ENCODE measurements around the gene SLC25A21. TPM values are rescaled to one million over a fixed set of nuclear protein-coding genes. Genes with fewer than 3 reads are reported as not detected.
"Not testable (repeated sequence)": the region's sequence is repeated elsewhere in the genome, so short reads cannot be mapped to it uniquely, and the experiment has no call there.

SLC25A21 gene
- total RNA-seq, 1 donor from 2014 or later: not detected

DNA sequence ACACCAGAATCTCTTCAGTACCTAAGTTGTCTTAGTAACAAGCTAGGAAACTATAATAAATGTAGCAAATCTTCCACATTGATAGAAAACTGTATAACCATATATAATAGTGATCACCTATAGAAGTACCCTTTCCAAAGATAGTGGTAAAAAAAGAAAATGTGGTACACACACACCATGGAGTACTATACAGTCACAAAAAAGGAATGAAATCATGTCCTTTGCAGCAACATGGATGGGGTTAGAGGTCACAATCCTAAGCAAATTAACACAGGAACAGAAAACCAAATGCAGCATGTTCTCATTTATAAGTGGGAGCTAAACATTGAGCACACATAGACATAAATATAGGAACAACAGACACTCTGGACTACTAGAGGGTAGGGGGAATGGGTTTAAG is 90.5 kb downstream of the SLC25A21 start:
- H3K9me3 Mint-ChIP-seq: peaks cover 3% of the 10 kb centered on the region
- no peak overlapping the region for H3K4me3 Mint-ChIP-seq
- no peak overlapping the region for H3K27ac Mint-ChIP-seq
- no peaks in the 10 kb centered on the region for H3K36me3 Mint-ChIP-seq (ENCODE audit: low read depth)
- intact Hi-C loops (cut with micrococcal nuclease): no loop called here
- H3K27me3 Mint-ChIP-seq: no peaks in the 10 kb centered on the region
- no peaks in the 10 kb centered on the region for H3K4me1 Mint-ChIP-seq
- no peak for DNase-seq

DNA sequence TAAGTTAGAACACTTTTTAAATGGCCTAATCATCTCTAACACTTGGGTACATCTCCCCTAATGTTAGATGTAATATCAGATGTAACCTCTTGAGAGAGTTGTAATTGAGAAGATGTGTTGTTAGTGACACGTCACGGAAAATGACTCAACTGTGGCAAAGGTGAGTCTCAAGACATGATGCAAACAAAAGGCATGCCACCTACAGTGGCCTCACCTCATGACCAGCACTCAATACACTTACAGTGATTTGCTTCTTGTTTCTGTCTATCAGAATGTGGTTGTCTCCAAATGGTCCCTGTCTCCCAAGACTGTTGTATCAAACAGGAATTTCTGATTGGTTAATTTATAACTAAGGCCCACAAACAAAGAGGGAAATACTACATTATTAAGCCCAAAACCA is 91.2 kb downstream of the SLC25A21 start:
- no peak overlapping the region for H3K4me3 Mint-ChIP-seq
- H3K4me1 Mint-ChIP-seq: no peaks in the 10 kb centered on the region
- intact Hi-C loops (cut with micrococcal nuclease): no loop called here
- H3K9me3 Mint-ChIP-seq: peaks cover 3% of the 10 kb centered on the region
- H3K27ac Mint-ChIP-seq: no peak overlapping the region
- no peaks in the 10 kb centered on the region for H3K36me3 Mint-ChIP-seq (ENCODE audit: low read depth)
- no peaks in the 10 kb centered on the region for H3K27me3 Mint-ChIP-seq
- no peak for DNase-seq

DNA sequence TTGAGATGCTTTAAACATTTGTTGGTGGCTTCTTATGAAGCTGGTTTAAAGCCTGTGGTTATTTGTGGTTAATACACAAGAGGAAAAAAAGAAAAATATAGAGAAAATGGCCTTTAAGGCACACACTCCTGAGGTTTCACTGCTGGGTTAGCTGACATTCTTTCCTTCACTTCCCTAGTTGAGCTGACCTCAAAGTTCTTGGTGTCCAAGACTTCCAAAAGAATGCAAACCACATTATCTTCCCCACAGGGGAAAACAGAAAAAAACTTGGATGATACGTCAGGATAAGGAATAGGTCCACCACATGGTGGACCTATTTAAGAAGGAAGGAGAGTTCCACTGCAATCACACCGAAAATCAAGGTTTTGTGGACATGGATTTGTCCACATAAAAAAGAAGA is 94.3 kb downstream of the SLC25A21 start:
- no peaks in the 10 kb centered on the region for H3K27me3 Mint-ChIP-seq
- intact Hi-C loops (cut with micrococcal nuclease): no loop called here
- no peak for DNase-seq
- H3K36me3 Mint-ChIP-seq (ENCODE audit: low read depth): no peaks in the 10 kb centered on the region
- no peak overlapping the region for H3K27ac Mint-ChIP-seq
- no peaks in the 10 kb centered on the region for H3K4me1 Mint-ChIP-seq
- H3K4me3 Mint-ChIP-seq: no peak overlapping the region
- peaks cover 3% of the 10 kb centered on the region for H3K9me3 Mint-ChIP-seq

DNA sequence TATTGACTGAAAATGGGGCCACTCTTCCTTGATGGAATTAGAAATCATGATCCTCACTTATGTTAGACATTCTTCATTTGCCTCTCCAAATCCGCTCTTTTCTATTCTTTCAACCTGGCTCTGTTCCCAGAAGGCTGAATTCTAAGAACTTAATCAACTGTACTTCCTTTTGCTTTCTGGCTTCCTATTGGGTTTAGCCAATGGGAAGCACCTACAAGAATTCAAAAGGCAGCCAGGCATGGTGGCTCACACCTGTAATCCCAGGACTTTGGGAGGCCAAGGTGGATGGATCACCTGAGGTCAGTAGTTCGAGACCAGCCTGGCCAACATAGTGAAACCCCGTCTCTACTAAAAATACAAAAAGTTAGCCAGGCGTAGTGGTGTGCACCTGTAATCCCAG is 98.1 kb downstream of the SLC25A21 start:
- H3K36me3 Mint-ChIP-seq (ENCODE audit: low read depth); DNase-seq; H3K4me1 Mint-ChIP-seq; H3K4me3 Mint-ChIP-seq; H3K27me3 Mint-ChIP-seq; H3K9me3 Mint-ChIP-seq; intact Hi-C loops (cut with micrococcal nuclease); H3K27ac Mint-ChIP-seq: not testable (repeated sequence)

DNA sequence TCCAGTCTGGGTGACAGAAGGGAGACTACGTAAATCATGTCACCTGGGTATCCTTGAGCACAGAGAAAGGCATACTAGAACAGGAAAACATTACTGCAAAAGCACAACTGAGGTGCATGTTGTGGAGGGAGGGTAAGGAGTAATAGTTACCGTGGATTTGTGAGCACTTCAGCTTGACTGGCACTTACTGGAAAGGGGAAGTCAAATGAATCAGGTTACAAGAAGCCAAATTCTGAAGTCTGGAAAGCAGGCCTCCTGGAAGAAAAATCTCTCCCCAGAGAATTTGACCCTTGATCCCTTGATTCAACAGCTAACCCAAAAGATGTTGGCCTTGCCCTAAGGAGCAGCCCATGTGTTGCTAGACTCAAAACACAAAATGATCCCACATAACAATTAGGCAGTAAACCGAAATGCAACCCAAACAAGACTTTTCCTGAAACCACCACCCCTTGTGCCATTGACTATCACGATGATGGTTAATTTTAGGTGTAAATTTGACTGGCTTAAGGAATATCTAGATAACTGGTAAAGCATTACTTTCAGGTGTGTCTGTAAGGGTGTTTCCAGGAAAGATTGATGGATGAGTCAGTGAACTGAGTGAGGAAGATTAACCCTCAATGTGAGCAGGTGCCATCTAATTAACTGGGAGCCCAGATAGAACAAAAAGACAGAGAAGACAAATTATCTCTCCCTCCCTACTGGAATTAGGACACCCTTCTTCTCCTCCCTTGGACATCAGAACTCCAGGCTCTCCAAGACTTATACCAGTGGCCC is 108.8 kb downstream of the SLC25A21 start:
- H3K36me3 Mint-ChIP-seq (ENCODE audit: low read depth): no peaks in the 10 kb centered on the region
- H3K9me3 Mint-ChIP-seq: no peaks in the 10 kb centered on the region
- DNase-seq: no peak
- no peaks in the 10 kb centered on the region for H3K4me1 Mint-ChIP-seq
- intact Hi-C loops (cut with micrococcal nuclease): no loop called here
- H3K27me3 Mint-ChIP-seq: no peaks in the 10 kb centered on the region
- H3K4me3 Mint-ChIP-seq: no peak overlapping the region
- H3K27ac Mint-ChIP-seq: no peak overlapping the region

DNA sequence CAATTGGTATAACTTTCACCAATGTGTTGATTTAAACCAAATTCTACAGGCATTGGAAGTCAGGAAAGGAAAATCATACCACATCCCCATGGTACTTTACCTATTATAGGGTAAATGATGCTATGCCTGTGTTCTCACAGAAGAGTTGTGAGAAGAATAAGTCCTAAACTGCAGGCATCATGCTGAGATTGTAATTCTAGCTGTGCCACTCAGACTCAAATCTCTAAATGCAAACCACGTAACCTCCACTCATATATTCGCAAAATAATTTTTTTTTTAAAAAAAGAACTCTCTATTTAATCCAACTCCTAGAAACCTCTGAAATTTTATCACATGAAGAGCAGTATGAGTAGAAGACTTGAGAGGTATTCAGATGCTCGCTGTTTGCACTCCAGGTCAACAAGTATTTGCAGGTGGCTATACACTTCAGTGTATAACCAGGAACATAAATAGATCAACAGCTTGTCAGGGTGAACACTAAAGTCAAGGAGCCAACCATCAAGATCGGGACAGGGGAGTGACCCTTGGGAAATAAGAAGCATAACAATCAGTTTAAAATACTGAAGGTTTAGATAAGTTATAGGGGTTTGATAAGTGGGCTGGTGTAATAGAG is 110.1 kb downstream of the SLC25A21 start:
- Mint-ChIP-seq H3K4me1 (no peaks in the 10 kb centered on the region), H3K36me3 (ENCODE audit: low read depth) (no peaks in the 10 kb centered on the region), H3K27ac (no peak overlapping the region), H3K27me3 (no peaks in the 10 kb centered on the region), H3K4me3 (no peak overlapping the region), H3K9me3 (no peaks in the 10 kb centered on the region)
- intact Hi-C loops (cut with micrococcal nuclease): no loop called here
- no peak for DNase-seq

DNA sequence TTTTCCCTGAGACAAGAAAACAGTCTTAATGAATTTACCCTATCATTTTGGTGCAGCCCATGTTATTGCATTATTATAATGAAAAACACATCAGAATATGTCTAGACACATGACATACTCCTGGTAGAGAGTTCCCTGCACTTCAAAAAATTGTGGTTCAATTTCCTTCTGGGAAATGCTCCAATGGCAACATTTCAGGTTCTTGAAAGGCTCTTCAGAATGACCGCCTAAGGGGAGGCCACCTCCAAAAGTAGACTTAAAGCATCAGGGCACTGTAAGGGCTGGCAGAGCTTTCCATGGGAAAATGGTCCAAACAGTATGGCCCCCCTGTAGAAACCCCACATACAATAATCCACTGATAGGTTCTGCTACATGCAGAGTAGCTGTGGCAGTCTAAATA is 110.7 kb downstream of the SLC25A21 start:
- intact Hi-C loops (cut with micrococcal nuclease): no loop called here
- Mint-ChIP-seq H3K4me3 (no peak overlapping the region), H3K27ac (no peak overlapping the region), H3K4me1 (no peaks in the 10 kb centered on the region), H3K36me3 (ENCODE audit: low read depth) (no peaks in the 10 kb centered on the region), H3K27me3 (no peaks in the 10 kb centered on the region), H3K9me3 (no peaks in the 10 kb centered on the region)
- DNase-seq: no peak

DNA sequence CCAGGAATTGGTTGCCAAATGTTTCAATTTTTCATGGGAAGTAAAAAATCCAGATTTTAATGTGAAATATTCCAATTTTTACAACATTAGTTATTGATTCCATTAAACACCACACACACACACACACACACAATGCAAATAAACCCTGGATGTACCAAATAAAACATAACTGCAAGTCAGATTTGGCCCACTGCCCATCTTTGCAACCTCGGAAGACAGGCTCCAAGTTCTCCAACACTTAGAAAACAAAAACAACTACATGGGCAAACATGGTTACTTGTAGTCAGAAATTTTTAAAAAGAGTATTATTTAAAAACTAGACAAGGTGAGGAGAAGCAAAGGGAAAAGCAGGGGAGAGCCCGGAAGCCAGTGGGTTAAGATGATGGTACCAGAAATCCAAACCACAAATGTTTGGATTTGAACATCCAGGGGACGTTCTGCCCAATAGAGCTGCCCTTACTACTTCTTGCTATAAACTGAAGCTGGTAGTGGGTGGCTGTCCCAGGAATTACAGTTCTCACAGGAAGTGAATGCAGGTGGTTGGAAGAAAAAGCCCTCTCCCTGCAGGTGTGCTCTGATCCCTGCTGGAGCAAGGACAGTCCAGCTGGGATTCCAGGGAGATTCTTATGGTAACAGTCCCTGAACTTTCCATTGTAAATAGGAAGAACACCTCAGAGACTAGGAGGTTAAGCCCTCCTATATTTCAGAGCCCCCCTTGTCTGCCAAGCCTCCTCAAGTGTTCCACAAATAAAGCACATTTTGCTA is 111.7 kb downstream of the SLC25A21 start:
- Mint-ChIP-seq H3K9me3 (no peaks in the 10 kb centered on the region), H3K36me3 (ENCODE audit: low read depth) (no peaks in the 10 kb centered on the region), H3K4me3 (no peak overlapping the region), H3K27me3 (no peaks in the 10 kb centered on the region), H3K4me1 (no peaks in the 10 kb centered on the region), H3K27ac (no peak overlapping the region)
- intact Hi-C loops (cut with micrococcal nuclease): no loop called here
- no peak for DNase-seq

DNA sequence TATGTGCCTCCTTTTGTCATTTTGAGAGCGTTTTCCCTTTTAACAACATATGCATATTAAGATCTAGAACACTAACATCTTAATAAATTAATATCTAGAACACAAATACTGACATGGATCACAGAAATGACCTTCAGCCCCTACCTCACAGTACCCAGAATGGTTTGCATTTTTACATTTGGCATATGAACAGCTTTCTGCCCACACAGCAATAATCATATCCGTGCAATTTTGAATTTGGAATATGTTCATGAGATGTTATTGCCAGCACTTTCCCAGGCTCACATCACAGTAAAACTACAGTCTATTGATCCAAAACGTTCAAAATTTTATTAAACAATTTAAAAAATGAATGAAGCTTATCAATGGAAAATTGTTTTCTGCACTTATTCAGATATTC is 114.6 kb downstream of the SLC25A21 start:
- Mint-ChIP-seq H3K27ac (no peak overlapping the region), H3K4me3 (no peak overlapping the region), H3K9me3 (no peaks in the 10 kb centered on the region), H3K27me3 (no peaks in the 10 kb centered on the region), H3K4me1 (no peaks in the 10 kb centered on the region), H3K36me3 (ENCODE audit: low read depth) (no peaks in the 10 kb centered on the region)
- intact Hi-C loops (cut with micrococcal nuclease): no loop called here
- no peak for DNase-seq

DNA sequence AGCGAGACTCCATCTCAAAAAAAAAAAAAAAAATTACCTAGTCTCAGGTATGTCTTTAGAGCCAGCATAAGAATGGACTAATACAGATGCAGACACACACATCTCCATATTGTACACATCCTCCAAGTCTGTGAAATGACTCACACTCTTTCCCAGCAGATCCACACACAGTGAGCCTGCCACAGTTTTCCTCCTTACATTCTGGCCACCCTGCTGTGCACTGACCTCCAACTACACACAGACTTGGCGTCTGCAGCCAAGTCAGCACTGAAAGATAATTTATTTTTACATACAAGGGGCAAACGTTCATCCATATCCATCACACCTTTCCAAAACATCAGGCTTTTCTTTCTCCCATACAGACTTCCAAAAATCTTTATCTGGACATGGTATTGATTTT is 115.9 kb downstream of the SLC25A21 start:
- intact Hi-C loops (cut with micrococcal nuclease): no loop called here
- Mint-ChIP-seq H3K4me1 (no peaks in the 10 kb centered on the region), H3K4me3 (no peak overlapping the region), H3K27ac (no peak overlapping the region), H3K27me3 (no peaks in the 10 kb centered on the region), H3K36me3 (ENCODE audit: low read depth) (no peaks in the 10 kb centered on the region), H3K9me3 (no peaks in the 10 kb centered on the region)
- DNase-seq: no peak

DNA sequence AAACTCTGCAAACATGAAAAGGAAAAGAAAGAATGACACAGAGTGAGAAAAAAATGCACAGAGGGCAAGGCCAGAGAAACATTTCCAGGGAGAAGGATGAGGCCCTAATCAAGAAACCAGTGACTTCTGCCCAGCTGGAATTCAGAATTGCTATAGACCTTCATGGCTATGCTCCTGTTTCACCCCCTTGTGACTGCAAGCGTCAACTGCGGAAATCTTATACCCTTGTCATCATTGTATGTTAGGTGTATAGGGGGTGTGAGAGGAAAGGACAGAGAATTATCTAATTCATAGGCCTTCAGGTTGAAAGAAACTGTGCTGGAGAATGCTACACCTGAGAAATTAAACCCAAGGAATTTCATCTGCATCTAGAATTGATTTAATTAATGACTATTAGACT is 117.5 kb downstream of the SLC25A21 start:
- H3K4me1 Mint-ChIP-seq: no peaks in the 10 kb centered on the region
- no peak overlapping the region for H3K4me3 Mint-ChIP-seq
- H3K27me3 Mint-ChIP-seq: no peaks in the 10 kb centered on the region
- H3K36me3 Mint-ChIP-seq (ENCODE audit: low read depth): no peaks in the 10 kb centered on the region
- intact Hi-C loops (cut with micrococcal nuclease): no loop called here
- DNase-seq: no peak
- no peaks in the 10 kb centered on the region for H3K9me3 Mint-ChIP-seq
- H3K27ac Mint-ChIP-seq: no peak overlapping the region

DNA sequence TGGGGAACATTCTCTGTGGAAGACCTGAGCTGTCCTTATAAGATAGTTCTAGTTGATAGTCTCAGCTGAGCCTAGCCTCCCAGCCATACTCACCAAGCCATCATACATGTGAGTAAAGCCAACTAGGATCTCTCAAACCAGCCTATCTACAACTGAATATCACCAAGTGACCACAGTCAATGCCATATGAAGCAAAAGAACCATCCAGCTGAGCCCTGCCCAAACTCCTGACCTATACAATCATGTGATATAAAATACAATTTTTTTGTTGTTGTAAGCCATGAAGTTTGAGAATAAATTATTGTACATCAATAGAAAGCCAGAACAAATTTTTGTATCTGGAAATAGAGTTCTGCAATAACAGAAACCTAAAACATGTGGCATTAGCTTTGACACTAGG is 118.3 kb downstream of the SLC25A21 start:
- no peaks in the 10 kb centered on the region for H3K9me3 Mint-ChIP-seq
- H3K4me3 Mint-ChIP-seq: no peak overlapping the region
- H3K27me3 Mint-ChIP-seq: no peaks in the 10 kb centered on the region
- H3K4me1 Mint-ChIP-seq: no peaks in the 10 kb centered on the region
- intact Hi-C loops (cut with micrococcal nuclease): no loop called here
- no peak overlapping the region for H3K27ac Mint-ChIP-seq
- no peak for DNase-seq
- H3K36me3 Mint-ChIP-seq (ENCODE audit: low read depth): no peaks in the 10 kb centered on the region

DNA sequence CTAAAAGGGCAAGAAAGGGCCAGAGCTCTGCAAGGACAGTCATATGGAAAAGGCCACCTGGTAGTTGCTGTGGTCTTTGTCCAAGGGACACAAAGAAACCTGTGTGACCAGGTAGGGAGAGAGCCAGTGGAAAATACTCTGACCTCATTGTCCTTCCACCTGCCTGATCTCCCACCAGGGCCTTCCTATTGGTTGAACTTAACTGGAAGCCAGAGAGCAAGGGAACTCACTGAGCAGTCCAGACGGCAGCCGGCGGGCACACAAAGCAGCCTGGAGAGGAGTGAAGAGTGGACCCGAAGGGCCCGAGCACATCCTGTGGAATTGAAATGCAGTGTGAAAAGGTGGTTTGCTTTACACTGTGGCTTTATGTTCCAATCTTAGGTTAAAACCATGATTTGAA is 120.7 kb downstream of the SLC25A21 start:
- H3K27me3 Mint-ChIP-seq: no peaks in the 10 kb centered on the region

DNA sequence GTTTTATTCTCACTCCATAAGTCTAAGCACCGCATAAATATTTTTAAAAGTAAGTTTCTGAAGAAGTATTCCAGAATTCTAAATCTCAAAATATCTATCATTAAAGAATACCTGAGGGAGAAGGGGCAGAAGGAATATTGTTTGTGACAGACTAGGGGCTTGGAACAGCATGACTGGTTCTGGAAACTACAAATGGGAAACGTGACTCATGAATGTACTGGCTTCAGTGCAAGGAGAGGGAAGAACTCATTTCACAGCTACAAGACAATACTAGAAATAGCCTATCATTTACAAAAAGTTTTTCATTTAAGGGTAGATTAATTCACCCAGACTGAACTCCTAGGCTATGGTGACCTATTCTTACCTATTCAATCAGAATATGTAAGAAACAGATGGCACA is 121.3 kb downstream of the SLC25A21 start:
- intact Hi-C loops (cut with micrococcal nuclease): no loop called here
- Mint-ChIP-seq H3K27ac (no peak overlapping the region), H3K4me1 (no peaks in the 10 kb centered on the region), H3K9me3 (no peaks in the 10 kb centered on the region), H3K27me3 (no peaks in the 10 kb centered on the region), H3K4me3 (no peak overlapping the region), H3K36me3 (ENCODE audit: low read depth) (no peaks in the 10 kb centered on the region)
- no peak for DNase-seq

More for the DNA sequence above, 120.7 kb downstream of the SLC25A21 start:
- Mint-ChIP-seq H3K4me3 (no peak overlapping the region), H3K27ac (no peak overlapping the region), H3K9me3 (no peaks in the 10 kb centered on the region), H3K4me1 (no peaks in the 10 kb centered on the region), H3K36me3 (ENCODE audit: low read depth) (no peaks in the 10 kb centered on the region)
- DNase-seq: no peak
- intact Hi-C loops (cut with micrococcal nuclease): no loop called here
